ENCODE measurements around the gene SMIM10L1. TPM values are rescaled to one million over a fixed set of nuclear protein-coding genes. Genes with fewer than 3 reads are reported as not detected.

Gene SMIM10L1
- total RNA-seq, 2 experiments from 2014 or later: 7.9 TPM

DNA sequence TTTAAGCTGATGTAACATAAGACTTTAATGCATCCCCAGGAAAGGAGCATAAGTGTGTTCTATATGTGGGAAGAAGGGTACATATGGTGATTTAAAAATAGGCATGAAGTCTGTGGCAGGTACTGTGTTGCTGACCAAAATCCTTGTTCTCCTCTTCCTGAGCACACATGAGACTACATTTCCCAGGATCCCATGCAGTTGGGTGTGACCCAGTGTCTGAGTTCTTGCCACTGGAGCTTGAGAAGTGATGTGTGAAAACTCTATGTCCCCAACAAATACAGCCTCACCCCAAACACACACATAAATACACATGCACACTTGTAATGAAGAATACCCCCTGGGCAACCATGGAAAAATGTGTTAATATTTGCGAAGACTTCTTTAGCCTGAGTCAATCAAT, 8.5 kb upstream of the SMIM10L1 start:
- Mint-ChIP-seq H3K27ac (no peak overlapping the region), H3K36me3 (ENCODE audit: low read depth) (peaks cover 66% of the 10 kb centered on the region), H3K27me3 (no peaks in the 10 kb centered on the region), H3K4me3 (no peak overlapping the region), H3K9me3 (no peaks in the 10 kb centered on the region), H3K4me1 (ENCODE audit: low read depth) (peaks cover 52% of the 10 kb centered on the region)
- ChIA-PET CTCF (no interaction called here), POLR2A (interaction anchor here (0.7 to 1.4 kb wide), 2 partner anchors 9 to 470 kb away, joined by 4 to 10 read pairs; partner anchors contain the start of gene SMIM10L1)
- DNase-seq (no peak), ATAC-seq (no peak)
- intact Hi-C loops (cut with micrococcal nuclease): no loop called here
- TF ChIP-seq, protein P1, sequence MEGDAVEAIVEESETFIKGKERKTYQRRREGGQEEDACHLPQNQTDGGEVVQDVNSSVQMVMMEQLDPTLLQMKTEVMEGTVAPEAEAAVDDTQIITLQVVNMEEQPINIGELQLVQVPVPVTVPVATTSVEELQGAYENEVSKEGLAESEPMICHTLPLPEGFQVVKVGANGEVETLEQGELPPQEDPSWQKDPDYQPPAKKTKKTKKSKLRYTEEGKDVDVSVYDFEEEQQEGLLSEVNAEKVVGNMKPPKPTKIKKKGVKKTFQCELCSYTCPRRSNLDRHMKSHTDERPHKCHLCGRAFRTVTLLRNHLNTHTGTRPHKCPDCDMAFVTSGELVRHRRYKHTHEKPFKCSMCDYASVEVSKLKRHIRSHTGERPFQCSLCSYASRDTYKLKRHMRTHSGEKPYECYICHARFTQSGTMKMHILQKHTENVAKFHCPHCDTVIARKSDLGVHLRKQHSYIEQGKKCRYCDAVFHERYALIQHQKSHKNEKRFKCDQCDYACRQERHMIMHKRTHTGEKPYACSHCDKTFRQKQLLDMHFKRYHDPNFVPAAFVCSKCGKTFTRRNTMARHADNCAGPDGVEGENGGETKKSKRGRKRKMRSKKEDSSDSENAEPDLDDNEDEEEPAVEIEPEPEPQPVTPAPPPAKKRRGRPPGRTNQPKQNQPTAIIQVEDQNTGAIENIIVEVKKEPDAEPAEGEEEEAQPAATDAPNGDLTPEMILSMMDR (IDR thresholded peaks at IDR 0.05): no peak

GRCh38 chr12:11164384-11164783, 6.6 kb upstream of the SMIM10L1 start:
- H3K9me3 Mint-ChIP-seq: no peaks in the 10 kb centered on the region
- no peak for ATAC-seq
- H3K4me1 Mint-ChIP-seq (ENCODE audit: low read depth): peaks cover 63% of the 10 kb centered on the region
- H3K36me3 Mint-ChIP-seq (ENCODE audit: low read depth): peaks cover 67% of the 10 kb centered on the region
- CTCF ChIA-PET: interaction anchor here (1.1 kb wide), 1 partner anchor 13 kb away, joined by 3 read pairs; no protein-coding TSS in a partner anchor
- H3K27me3 Mint-ChIP-seq: no peaks in the 10 kb centered on the region
- TF ChIP-seq, protein P1 (IDR thresholded peaks at IDR 0.05): no peak
- POLR2A ChIA-PET: no interaction called here
- intact Hi-C loops (cut with micrococcal nuclease): no loop called here
- DNase-seq: no peak
- H3K27ac Mint-ChIP-seq: no peak overlapping the region
- no peak overlapping the region for H3K4me3 Mint-ChIP-seq

GRCh38 chr12:11166300-11166699, 4.7 kb upstream of the SMIM10L1 start:
- peaks cover 61% of the 10 kb centered on the region for H3K36me3 Mint-ChIP-seq (ENCODE audit: low read depth)
- peaks cover 62% of the 10 kb centered on the region for H3K4me1 Mint-ChIP-seq (ENCODE audit: low read depth)

GRCh38 chr12:11170810-11171144, 217 bp upstream of the SMIM10L1 start:
- Mint-ChIP-seq H3K9me3 (no peaks in the 10 kb centered on the region), H3K27ac (peak overlapping the region; percentile 97), H3K36me3 (ENCODE audit: low read depth) (peaks cover 59% of the 10 kb centered on the region), H3K4me1 (ENCODE audit: low read depth) (peaks cover 59% of the 10 kb centered on the region), H3K4me3 (peak overlapping the region; percentile 93), H3K27me3 (no peaks in the 10 kb centered on the region)
- ChIA-PET POLR2A (interaction anchor here (0.6 to 2.6 kb wide), 4 partner anchors 8 to 127 kb away, joined by 3 to 10 read pairs (median 5); no protein-coding TSS in a partner anchor), CTCF (interaction anchor here (0.7 to 2.5 kb wide), 4 partner anchors 11 to 400 kb away, joined by 3 to 11 read pairs (median 3); no protein-coding TSS in a partner anchor)
- TF ChIP-seq, protein P1 (IDR thresholded peaks at IDR 0.05): no peak
- DNase-seq (no peak), ATAC-seq (no peak)
- intact Hi-C loops (cut with micrococcal nuclease): no loop called here

More at GRCh38 chr12:11166300-11166699, 4.7 kb upstream of the SMIM10L1 start:
- DNase-seq (no peak), ATAC-seq (no peak)
- H3K4me3 Mint-ChIP-seq: no peak overlapping the region
- H3K27me3 Mint-ChIP-seq: no peaks in the 10 kb centered on the region
- TF ChIP-seq, protein P1 (IDR thresholded peaks at IDR 0.05): no peak
- CTCF ChIA-PET: interaction anchor here (1.7 kb wide), 1 partner anchor 320 kb away, joined by 3 read pairs; no protein-coding TSS in a partner anchor
- POLR2A ChIA-PET: no interaction called here
- no peaks in the 10 kb centered on the region for H3K9me3 Mint-ChIP-seq
- no peak overlapping the region for H3K27ac Mint-ChIP-seq
- intact Hi-C loops (cut with micrococcal nuclease): no loop called here

DNA sequence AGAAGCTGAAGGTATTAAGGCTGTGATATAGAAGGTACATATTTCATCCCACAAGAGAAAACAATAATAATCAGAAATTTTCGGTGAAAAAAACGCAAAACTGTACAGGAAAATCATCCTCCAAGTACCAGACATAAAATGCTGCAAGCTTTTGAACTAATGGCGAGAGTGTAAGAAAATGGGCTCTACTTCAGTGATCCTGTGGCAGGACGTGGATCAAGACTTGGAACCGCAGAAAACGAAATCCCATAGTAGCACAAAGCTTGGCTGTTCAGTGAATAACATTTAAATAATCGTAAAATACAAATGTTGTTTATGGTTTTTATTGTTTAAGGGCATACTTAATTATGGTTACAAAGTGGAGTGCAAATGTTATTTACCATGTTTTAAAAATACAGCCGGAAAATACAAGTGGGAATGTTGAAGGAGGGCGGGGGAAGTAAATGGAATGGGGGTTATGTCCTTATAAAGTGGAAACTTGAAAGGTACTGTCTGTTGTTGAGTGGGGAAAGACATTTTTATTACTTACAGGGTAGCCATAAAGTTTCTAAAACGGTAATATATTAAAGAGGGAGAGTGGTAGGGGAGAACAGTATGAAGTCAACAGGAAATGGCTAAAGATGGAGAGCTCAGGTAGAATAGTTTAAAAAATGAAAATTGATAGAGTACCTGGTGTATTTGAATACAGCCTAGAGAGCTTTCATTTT, 1.1 kb downstream of the SMIM10L1 start:
- TF ChIP-seq, protein P1 (IDR thresholded peaks at IDR 0.05): no peak
- Mint-ChIP-seq H3K36me3 (ENCODE audit: low read depth) (peaks cover 50% of the 10 kb centered on the region), H3K27ac (peak overlapping the region; percentile 97), H3K9me3 (no peaks in the 10 kb centered on the region), H3K4me1 (ENCODE audit: low read depth) (peaks cover 50% of the 10 kb centered on the region), H3K4me3 (peak overlapping the region; percentile 93), H3K27me3 (no peaks in the 10 kb centered on the region)
- ChIA-PET CTCF (interaction anchor here (1.0 to 2.5 kb wide), 3 partner anchors 12 to 28 kb away, joined by 3 to 11 read pairs (median 5); no protein-coding TSS in a partner anchor), POLR2A (interaction anchor here (0.6 to 2.6 kb wide), 7 partner anchors 10 to 975 kb away, joined by 3 to 10 read pairs (median 5); no protein-coding TSS in a partner anchor)
- ATAC-seq: no peak
- no peak for DNase-seq
- intact Hi-C loops (cut with micrococcal nuclease): no loop called here
